K562 (cell line): ENCODE measurements around the gene PA2G4. TPM values are rescaled to one million over a fixed set of nuclear protein-coding genes. Genes with fewer than 3 reads are reported as not detected.

ENCODE experiments used
- ATAC-seq: fragments of 200-7000 bp; cut with Tn5 transposase; 3 replicates; pipeline ENCODE4 v1.9.1; 2020; ENCODE audit warnings: moderate library complexity
- BruUV-seq: library from RNA; stranded (reverse); fragments of 400-500 nt; replicated peaks from 2 replicates; lab custom pipeline; 2021; lab: Mats Ljungman, UMichigan
- CTCF ChIA-PET: fragments of 300-600 bp; formaldehyde crosslinking; extraction: SDS; loops from one replicate; lab custom pipeline; 2021; ENCODE audit warnings: low intra/inter-chr PET ratio; lab: Yijun Ruan, JAX
- POLR2A ChIA-PET: fragments of 300-600, 350-650 bp; sonication (Branson Sonifier 250); formaldehyde crosslinking; extraction: SDS; loops from one replicate; lab custom pipeline; 2021; ENCODE audit warnings: antibody characterized with exemption, inconsistent platforms; lab: Yijun Ruan, JAX
- DNase-seq, 4 experiments: peaks; one replicate each; pipeline versions ENCODE4 v3.0.0 to v3.0.0-alpha.2; 2011 to 2018; ENCODE audit warnings: low spot score in 3 of 4, mixed read lengths in 3 of 4; ENCODE audit errors: extremely low read depth in 1 of 4
- FAIRE-seq: peaks from 2 replicates; lab custom pipeline; 2011; peaks lifted over from hg19 to GRCh38; lab: Jason Lieb, UNC
- H2AFZ ChIP-seq: 2 replicates; pipeline ENCODE4 v1.6.0; 2011; ENCODE audit warnings: low read depth, low read length, control low read depth, inconsistent platforms
- H3K27ac ChIP-seq: fragments of 200-600 bp; 3 replicates; pipeline ENCODE4 v1.8.0; 2011; ENCODE audit warnings: low read depth, mild to moderate bottlenecking, control low read depth, inconsistent platforms, low read length, moderate library complexity, mixed read lengths; ENCODE audit errors: extremely low read depth
- H3K27me3 ChIP-seq, 2 experiments: fragments of 300-600 bp in 1 of 2; 2 replicates in 1 of 2; 3 replicates in 1 of 2; pipeline versions ENCODE4 v1.6.0 to v1.8.0; 2011; ENCODE audit warnings: inconsistent platforms in 2 of 2, low read length in 2 of 2, mild to moderate bottlenecking in 1 of 2, mixed read lengths in 1 of 2, moderate library complexity in 1 of 2; ENCODE audit not compliant: control insufficient read depth in 2 of 2, insufficient read depth in 2 of 2
- H3K36me3 ChIP-seq: fragments of 300-600 bp; 3 replicates; pipeline ENCODE4 v1.8.0; 2011; ENCODE audit warnings: mild to moderate bottlenecking, low read length, inconsistent platforms; ENCODE audit not compliant: control insufficient read depth, insufficient read depth
- H3K4me1 ChIP-seq, 2 experiments: fragments of 200-600 bp in 1 of 2; replicated peaks in 1 of 2; 2 replicates in 1 of 2; 3 replicates in 1 of 2; pipeline versions ENCODE4 v1.5.1 to v1.8.0; 2011; ENCODE audit warnings: inconsistent platforms in 2 of 2, low read length in 2 of 2, mild to moderate bottlenecking in 1 of 2, mixed read lengths in 1 of 2, moderate library complexity in 1 of 2; ENCODE audit not compliant: control insufficient read depth in 2 of 2, insufficient read depth in 2 of 2
- H3K4me2 ChIP-seq: 2 replicates; pipeline ENCODE4 v1.6.1; 2011; ENCODE audit warnings: low read length, control low read depth, inconsistent platforms, mixed read lengths; ENCODE audit not compliant: insufficient read depth
- H3K4me3 ChIP-seq: fragments of 200-600 bp; sonication (generic), shearing (Covaris generic); 2 replicates; pipeline ENCODE4 v1.5.1; 2016; ENCODE audit warnings: control low read depth, inconsistent platforms
- H3K79me2 ChIP-seq: fragments of 200-600 bp; 3 replicates; pipeline ENCODE4 v1.8.0; 2011; ENCODE audit warnings: low read length, inconsistent platforms; ENCODE audit not compliant: control insufficient read depth, insufficient read depth
- H3K9ac ChIP-seq, 2 experiments: 2 replicates each; pipeline versions ENCODE4 v1.6.0 to v1.6.1; 2011; ENCODE audit warnings: low read depth in 2 of 2, low read length in 2 of 2, control low read depth in 1 of 2, inconsistent platforms in 1 of 2, mild to moderate bottlenecking in 1 of 2, mixed read lengths in 1 of 2; ENCODE audit not compliant: insufficient read depth in 1 of 2
- H3K9me1 ChIP-seq: one replicate; pipeline ENCODE4 v1.6.0; 2011; ENCODE audit warnings: inconsistent platforms, mild to moderate bottlenecking, low read length, moderate library complexity; ENCODE audit not compliant: control insufficient read depth, insufficient read depth
- H3K9me3 ChIP-seq: replicated peaks from 2 replicates; pipeline ENCODE4 v1.5.1; 2011; ENCODE audit warnings: low read depth, low read length, inconsistent platforms; ENCODE audit not compliant: control insufficient read depth, insufficient read depth
- H4K20me1 ChIP-seq: replicated peaks from 2 replicates; pipeline ENCODE4 v1.6.1; 2011; ENCODE audit warnings: low read length, inconsistent platforms, mixed read lengths; ENCODE audit not compliant: control insufficient read depth, insufficient read depth
- BACH1 ChIP-seq: fragments of 200-800 bp; sonication (Bioruptor generic); IDR thresholded peaks from 2 replicates; pipeline ENCODE4 v1.6.1; 2016; ENCODE audit warnings: missing genetic modification characterization, missing compliant biosample characterization
- BMI1 ChIP-seq: fragments of 150-350 bp; IDR thresholded peaks from 2 replicates; pipeline ENCODE4 v1.6.1; 2014; ENCODE audit warnings: low read length
- CBX8 ChIP-seq: fragments of 200-600 bp; sonication (generic); IDR thresholded peaks from 2 replicates; pipeline ENCODE4 v1.6.1; 2012; ENCODE audit warnings: borderline replicate concordance, mixed run types, low read depth, mild to moderate bottlenecking, moderate library complexity, mixed read lengths, low read length, control low read depth, inconsistent platforms; ENCODE audit not compliant: poor library complexity, severe bottlenecking; ENCODE audit errors: extremely low read depth
- CCNT2 ChIP-seq: IDR thresholded peaks from 2 replicates; pipeline ENCODE4 v1.6.1; 2011; ENCODE audit warnings: borderline replicate concordance, low read depth, mild to moderate bottlenecking, moderate library complexity, mixed read lengths, low read length; ENCODE audit not compliant: insufficient read length; ENCODE audit errors: extremely low read depth
- HMGXB4 ChIP-seq: sonication (generic); formaldehyde crosslinking; IDR thresholded peaks from 2 replicates; pipeline ENCODE4 v1.8.1; 2023; ENCODE audit warnings: mild to moderate bottlenecking, missing genetic modification reagents
- HOXB6 ChIP-seq: fragments of 250-450 bp; sonication (Bioruptor Pico); IDR thresholded peaks from 2 replicates; pipeline ENCODE4 v1.5.1; 2022; ENCODE audit warnings: mild to moderate bottlenecking, borderline replicate concordance
- KDM2B ChIP-seq: fragments of 250-450 bp; sonication (Bioruptor Pico); IDR thresholded peaks from 2 replicates; pipeline ENCODE4 v1.8.0; 2021; ENCODE audit warnings: mild to moderate bottlenecking, moderate library complexity
- NR2C2 ChIP-seq, 2 experiments: fragments of 200-800 bp in 1 of 2; sonication (Bioruptor generic) in 1 of 2; sonication (generic) in 1 of 2; formaldehyde crosslinking in 1 of 2; IDR thresholded peaks; 2 replicates each; pipeline versions ENCODE4 v1.6.1 to v1.8.0; 2016 to 2022; ENCODE audit warnings: mild to moderate bottlenecking in 1 of 2, missing compliant biosample characterization in 1 of 2, missing genetic modification characterization in 1 of 2, missing genetic modification reagents in 1 of 2
- PKNOX1 ChIP-seq: fragments of 450-650 bp; IDR thresholded peaks from 2 replicates; pipeline ENCODE4 v1.6.1; 2016
- POLR2AphosphoS2 ChIP-seq: IDR thresholded peaks from 2 replicates; pipeline ENCODE4 v1.6.1; 2012; ENCODE audit warnings: low read length, improper control_type of control experiment
- SIN3A ChIP-seq, 2 experiments: fragments of 150-350 bp in 1 of 2; IDR thresholded peaks; 2 replicates each; pipeline ENCODE4 v1.6.1; 2011 to 2016; ENCODE audit warnings: borderline replicate concordance in 2 of 2, low read depth in 2 of 2, low read length in 2 of 2, mild to moderate bottlenecking in 2 of 2, moderate library complexity in 2 of 2; ENCODE audit not compliant: control insufficient read depth in 1 of 2
- ZBTB49 ChIP-seq: sonication (generic); formaldehyde crosslinking; IDR thresholded peaks from 2 replicates; pipeline ENCODE4 v1.8.0; 2022; ENCODE audit warnings: missing genetic modification reagents, mild to moderate bottlenecking, borderline replicate concordance
- ZNF197 ChIP-seq: fragments of 200-800 bp; sonication (Bioruptor generic); IDR thresholded peaks from 2 replicates; pipeline ENCODE4 v1.6.1; 2016; ENCODE audit warnings: low read depth, missing genetic modification characterization, missing compliant biosample characterization
- ZNF311 ChIP-seq: fragments of 250-450 bp; sonication (Bioruptor Pico); IDR thresholded peaks from 2 replicates; pipeline ENCODE4 v1.4.0; 2020; ENCODE audit warnings: mild to moderate bottlenecking, moderate library complexity
- ZNF408 ChIP-seq: fragments of 250-450 bp; sonication (Bioruptor Pico); IDR thresholded peaks from 2 replicates; pipeline ENCODE4 v1.4.0; 2020; ENCODE audit warnings: low read depth, mild to moderate bottlenecking, moderate library complexity
- ZNF778 ChIP-seq: fragments of 450-650 bp; formaldehyde crosslinking; IDR thresholded peaks from 2 replicates; pipeline ENCODE4 v1.4.0; 2020; ENCODE audit warnings: mild to moderate bottlenecking, moderate library complexity
- WGBS: fragments of 100-300 bp; shearing (Covaris generic); methylation state at CpG from one replicate; pipeline ENCODE4 v1.1.6; 2016; ENCODE audit warnings: low coverage, mixed read lengths; ENCODE audit not compliant: insufficient coverage; ENCODE audit errors: missing lambda C conversion rate; 5-methylcytosine and 5-hydroxymethylcytosine counted together
- in situ Hi-C: fragments of 300-500 bp; cut with MboI; formaldehyde crosslinking; loops from 4 replicates; pipeline ENCODE4 v1.15.0; 2018; ENCODE audit warnings: inconsistent platforms, mixed read lengths
- intact Hi-C: fragments of 100-400 bp; cut with micrococcal nuclease; formaldehyde crosslinking; loops from 2 replicates; pipeline ENCODE4 v1.14.2; 2022
- polyA plus RNA-seq, 8 experiments: library from polyadenylated mRNA; depleted of rRNA in 4 of 8; stranded (reverse) in 5 of 8; unstranded in 3 of 8; fragments of >200 nt; fragmentation: Nextera tagmentation in 2 of 8; fragmentation: Illumina TruSeq in 1 of 8; extraction: Ambion mirVana in 2 of 8; extraction: Trizol in 1 of 8; gene quantifications; 2 replicates each; pipeline versions ENCODE4 v1.2.1 to v1.2.3, GENCODE V29; 2011 to 2014; ENCODE audit warnings: inconsistent platforms in 1 of 8, missing spikeins in 1 of 8
- total RNA-seq, 7 experiments: library from RNA; depleted of rRNA in 6 of 7; stranded (reverse); fragments of >200 nt in 6 of 7; fragmentation: Illumina TruSeq in 2 of 7; extraction: Trizol in 2 of 7; gene quantifications; 2 replicates each; pipeline versions ENCODE4 v1.2.1 to v1.2.3, GENCODE V29; 2011 to 2021; ENCODE audit warnings: low replicate concordance in 1 of 7

Gene PA2G4
- total and polyA plus RNA-seq, 9 of the 15 experiments (the other 6 are each of a cell fraction or from before 2014, with no cell fraction given), result 230 to 925 (median 638) TPM

DNA sequence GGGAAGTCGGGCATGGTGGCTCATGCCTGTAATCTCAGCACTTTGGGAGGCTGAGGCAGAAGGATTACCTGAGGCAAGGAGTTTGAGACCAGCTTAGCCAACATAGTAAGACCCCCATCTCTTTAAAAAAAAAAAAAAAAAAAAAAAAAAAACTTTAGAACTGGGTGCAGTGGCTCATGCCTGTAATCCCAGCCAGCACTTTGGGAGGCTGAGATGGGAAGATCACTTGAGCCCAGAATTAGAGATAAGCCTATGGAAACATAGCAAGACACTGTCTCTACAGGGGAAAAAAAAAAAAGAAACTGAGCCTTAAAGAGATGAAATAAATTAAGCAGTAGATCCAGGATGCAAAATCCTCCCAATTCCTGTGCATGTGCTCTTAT lies 1.7 kb upstream of the PA2G4 start:
- Histone ChIP-seq H3K9ac (no peak overlapping the region; a peak in 1 of 4 replicates), H3K9me3 (0 out of 2 replicates have a peak, but pooled peaks cover 2% of the 10 kb centered on the region), H3K36me3 (peaks cover 25% of the 10 kb centered on the region), H2AFZ (no peak overlapping the region), H3K4me3 (no peak overlapping the region), H4K20me1 (peaks cover 10% of the 10 kb centered on the region), H3K4me1 (peaks cover 11 to 25% of the 10 kb centered on the region in 2 experiments), H3K27ac (no peak overlapping the region), H3K27me3 (no peaks in the 10 kb centered on the region), H3K79me2 (peaks cover 37% of the 10 kb centered on the region), H3K9me1 (no peaks in the 10 kb centered on the region), H3K4me2 (no peak overlapping the region)
- POLR2A ChIA-PET, result interaction anchor here (0.9 to 7.8 kb wide), 3 partner anchors 14 to 58 kb away, joined by 3 to 125 read pairs (median 5); partner anchors contain the start of genes ERBB3, RPL41 and ZC3H10
- intact Hi-C loops (no loop called here), in situ Hi-C loops (no loop called here)
- no peak for TF ChIP-seq ZBTB49 (CRISPR knock-in tag)
- TF ChIP-seq HOXB6 (CRISPR knock-in tag), result no peak
- TF ChIP-seq NR2C2 (CRISPR knock-in tag; IDR thresholded peaks at IDR 0.05), result no peak
- TF ChIP-seq NR2C2 (tag; IDR thresholded peaks at IDR 0.05), result no peak
- TF ChIP-seq ZNF197 (CRISPR knock-in tag), result no peak
- no peak for TF ChIP-seq CBX8
- no peak for TF ChIP-seq KDM2B
- TF ChIP-seq CCNT2, result no peak
- no peak for TF ChIP-seq ZNF408 (CRISPR knock-in tag)
- no peak for TF ChIP-seq ZNF311 (CRISPR knock-in tag)
- no peak for TF ChIP-seq BACH1 (tag)
- no peak for TF ChIP-seq SIN3A (IDR thresholded peaks at IDR 0.05; ENCODE audit: borderline replicate concordance in 2 of 2, control insufficient read depth in 1 of 2, low read depth in 2 of 2, low read length in 2 of 2)
- TF ChIP-seq POLR2AphosphoS2, result no peak
- no peak for TF ChIP-seq ZNF778 (CRISPR knock-in tag)
- TF ChIP-seq HMGXB4, result no peak
- TF ChIP-seq BMI1, result no peak
- TF ChIP-seq PKNOX1, result no peak
- CTCF ChIA-PET, result no interaction called here
- DNase-seq, result no peak
- BruUV-seq, result no TSS peak
- FAIRE-seq, result peak; percentile 48
- ATAC-seq, result no peak
- WGBS, result 0% methylated on average over 1 of the region's 1 CpG
